ENCODE results near the gene LAPTM4A. TPM values are rescaled to one million over a fixed set of nuclear protein-coding genes. Genes with fewer than 3 reads are reported as not detected.

LAPTM4A gene
- total RNA-seq, 1 experiment from 2014 or later, result 131 TPM

- Histone ChIP-seq H4K20me1 (ENCODE audit: control insufficient read depth, insufficient read depth, insufficient read length) (no peaks in the 10 kb centered on the region), H3K56ac (ENCODE audit: insufficient read length, low read depth, low read length) (no peak overlapping the region), H3K79me1 (ENCODE audit: insufficient read depth, low read depth, low read length, poor library complexity, severe bottlenecking) (no peaks in the 10 kb centered on the region), H3K9ac (ENCODE audit: extremely low read depth, insufficient read length, low read length) (no peak overlapping the region), H3T11ph (ENCODE audit: low read length) (no peak overlapping the region), H4K8ac (replicated peaks; ENCODE audit: insufficient read length, low read depth, low read length) (no peak overlapping the region), H3K18ac (ENCODE audit: insufficient read length, low read depth, low read length) (no peak overlapping the region), H2BK120ac (ENCODE audit: low read depth, low read length, poor library complexity, severe bottlenecking) (no peak overlapping the region), H3K23ac (ENCODE audit: insufficient read length, low read depth, low read length) (no peak overlapping the region), H2BK20ac (ENCODE audit: low read depth, low read length, poor library complexity, severe bottlenecking) (no peak overlapping the region), H3K4ac (ENCODE audit: low read depth, low read length) (no peak overlapping the region), H4K5ac (ENCODE audit: insufficient read length, low read depth, low read length) (no peak overlapping the region), H3K23me2 (ENCODE audit: insufficient read length, low read depth, low read length, poor library complexity, severe bottlenecking) (no peaks in the 10 kb centered on the region), H3K9me3 (ENCODE audit: control insufficient read depth, low read depth, low read length) (no peaks in the 10 kb centered on the region), H3K14ac (ENCODE audit: insufficient read depth, low read length) (no peak overlapping the region), H3K4me1 (ENCODE audit: insufficient read depth, low read length) (no peaks in the 10 kb centered on the region), H2BK15ac (ENCODE audit: low read depth, low read length) (no peak overlapping the region), H3K27ac (ENCODE audit: insufficient read length, low read depth, low read length) (no peak overlapping the region), H2AFZ (ENCODE audit: low read length) (no peak overlapping the region), H2AK5ac (ENCODE audit: insufficient read length, low read length) (no peak overlapping the region), H3K79me2 (ENCODE audit: insufficient read depth, low read length) (no peaks in the 10 kb centered on the region), H2BK12ac (ENCODE audit: insufficient read length, low read depth, low read length) (no peak overlapping the region), H4K91ac (ENCODE audit: insufficient read length, low read depth, low read length) (no peak overlapping the region), H3K27me3 (ENCODE audit: insufficient read depth, low read length) (no peaks in the 10 kb centered on the region), H2BK5ac (ENCODE audit: insufficient read length, low read length) (no peak overlapping the region), H3K4me2 (ENCODE audit: insufficient read depth, insufficient read length, low read length) (no peak overlapping the region)
- TF ChIP-seq, protein P1, sequence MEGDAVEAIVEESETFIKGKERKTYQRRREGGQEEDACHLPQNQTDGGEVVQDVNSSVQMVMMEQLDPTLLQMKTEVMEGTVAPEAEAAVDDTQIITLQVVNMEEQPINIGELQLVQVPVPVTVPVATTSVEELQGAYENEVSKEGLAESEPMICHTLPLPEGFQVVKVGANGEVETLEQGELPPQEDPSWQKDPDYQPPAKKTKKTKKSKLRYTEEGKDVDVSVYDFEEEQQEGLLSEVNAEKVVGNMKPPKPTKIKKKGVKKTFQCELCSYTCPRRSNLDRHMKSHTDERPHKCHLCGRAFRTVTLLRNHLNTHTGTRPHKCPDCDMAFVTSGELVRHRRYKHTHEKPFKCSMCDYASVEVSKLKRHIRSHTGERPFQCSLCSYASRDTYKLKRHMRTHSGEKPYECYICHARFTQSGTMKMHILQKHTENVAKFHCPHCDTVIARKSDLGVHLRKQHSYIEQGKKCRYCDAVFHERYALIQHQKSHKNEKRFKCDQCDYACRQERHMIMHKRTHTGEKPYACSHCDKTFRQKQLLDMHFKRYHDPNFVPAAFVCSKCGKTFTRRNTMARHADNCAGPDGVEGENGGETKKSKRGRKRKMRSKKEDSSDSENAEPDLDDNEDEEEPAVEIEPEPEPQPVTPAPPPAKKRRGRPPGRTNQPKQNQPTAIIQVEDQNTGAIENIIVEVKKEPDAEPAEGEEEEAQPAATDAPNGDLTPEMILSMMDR (conservative IDR thresholded peaks at IDR 0.05), result no peak
- Mint-ChIP-seq H3K9me3 (no peaks in the 10 kb centered on the region), H3K4me3 (no peak overlapping the region), H3K27me3 (ENCODE audit: low read depth) (no peaks in the 10 kb centered on the region), H3K27ac (no peak overlapping the region), H3K36me3 (ENCODE audit: insufficient read depth in 1 of 3, low read depth in 3 of 3) (0 out of 7 replicates have a peak, but pooled peaks cover 0 to 4% (median 0%) of the 10 kb centered on the region in 3 experiments), H3K4me1 (no peaks in the 10 kb centered on the region)
- DNase-seq, result no peak
- no CpG with 5 or more reads among the region's 2 CpGs for WGBS (ENCODE audit: extremely low coverage, insufficient read length, low lambda C conversion rate)
These were observed 50.0 kb downstream of the LAPTM4A start for GRCh38 chr2:20001361-20001863.

Data from H9 (cell line).